Activated CD4-positive, alpha-beta T cell treated with anti-CD3 and anti-CD28 coated beads, Interleukin-2, amount 10 ng/mL, durations not matched to agents 7 days and 5 days (primary cell): ENCODE data around the gene ERO1B. TPM values are rescaled to one million over a fixed set of nuclear protein-coding genes. Genes with fewer than 3 reads are reported as not detected.

ENCODE experiments used
- CTCF ChIA-PET: fragments of 350-600 bp; sonication (Branson Sonifier 250); formaldehyde crosslinking; loops from one replicate; lab custom pipeline; 2021; ENCODE audit warnings: antibody characterized with exemption; lab: Charles Lee
- POLR2A ChIA-PET: fragments of 350-600 bp; sonication (Branson Sonifier 250); formaldehyde crosslinking; loops from one replicate; lab custom pipeline; 2021; ENCODE audit warnings: antibody characterized with exemption; lab: Charles Lee
- DNase-seq: peaks from one replicate; pipeline ENCODE4 v3.0.0-alpha.2; 2020
- H3K27ac Mint-ChIP-seq: one replicate; pipeline ENCODE4 v1.8.0; 2021; ENCODE audit warnings: mild to moderate bottlenecking, moderate library complexity, mixed read lengths
- H3K27me3 Mint-ChIP-seq: one replicate; pipeline ENCODE4 v1.8.0; 2021; ENCODE audit warnings: mixed read lengths
- H3K36me3 Mint-ChIP-seq: one replicate; pipeline ENCODE4 v1.8.0; 2021; ENCODE audit warnings: low read depth, mixed read lengths
- H3K4me1 Mint-ChIP-seq: one replicate; pipeline ENCODE4 v1.8.0; 2021; ENCODE audit warnings: mixed read lengths
- H3K4me3 Mint-ChIP-seq: one replicate; pipeline ENCODE4 v1.8.0; 2021; ENCODE audit warnings: mild to moderate bottlenecking, moderate library complexity, mixed read lengths
- H3K9me3 Mint-ChIP-seq: one replicate; pipeline ENCODE4 v1.8.0; 2021; ENCODE audit warnings: mixed read lengths
- total RNA-seq, 2 experiments: library from RNA; stranded (reverse); gene quantifications; one replicate each; pipeline ENCODE4 v1.2.3, GENCODE V29; 2021

The ERO1B gene
- total RNA-seq, 2 experiments from 2014 or later, result 2.5 to 2.6 TPM

GRCh38 chr1:236288620-236288976, 6.8 kb upstream of the ERO1B start:
- H3K4me1 Mint-ChIP-seq, result peaks cover 18% of the 10 kb centered on the region
- H3K9me3 Mint-ChIP-seq, result no peaks in the 10 kb centered on the region
- no peak overlapping the region for H3K27ac Mint-ChIP-seq
- ChIA-PET POLR2A (no interaction called here), CTCF (no interaction called here)
- no peaks in the 10 kb centered on the region for H3K36me3 Mint-ChIP-seq
- H3K4me3 Mint-ChIP-seq, result no peak overlapping the region
- H3K27me3 Mint-ChIP-seq, result no peaks in the 10 kb centered on the region
- DNase-seq, result no peak

- no peaks in the 10 kb centered on the region for H3K9me3 Mint-ChIP-seq
- H3K4me3 Mint-ChIP-seq, result no peak overlapping the region
- H3K4me1 Mint-ChIP-seq, result peaks cover 23% of the 10 kb centered on the region
- no peak overlapping the region for H3K27ac Mint-ChIP-seq
- no peaks in the 10 kb centered on the region for H3K27me3 Mint-ChIP-seq
- H3K36me3 Mint-ChIP-seq, result no peaks in the 10 kb centered on the region
- no peak for DNase-seq
- ChIA-PET CTCF (no interaction called here), POLR2A (no interaction called here)
Observed at GRCh38 chr1:236287757-236288619, 6.2 kb upstream of the ERO1B start.

GRCh38 chr1:236287356-236287755, 5.6 kb upstream of the ERO1B start:
- Mint-ChIP-seq H3K4me1 (peaks cover 28% of the 10 kb centered on the region), H3K9me3 (no peaks in the 10 kb centered on the region), H3K27ac (no peak overlapping the region), H3K4me3 (no peak overlapping the region), H3K27me3 (no peaks in the 10 kb centered on the region), H3K36me3 (no peaks in the 10 kb centered on the region)
- CTCF ChIA-PET, result no interaction called here
- POLR2A ChIA-PET, result no interaction called here
- DNase-seq, result no peak

- no peaks in the 10 kb centered on the region for H3K36me3 Mint-ChIP-seq
- CTCF ChIA-PET, result interaction anchor here (0.8 to 1.4 kb wide), 2 partner anchors 15 to 29 kb away, joined by 3 to 5 read pairs; no protein-coding TSS in a partner anchor
- H3K4me1 Mint-ChIP-seq, result peaks cover 40% of the 10 kb centered on the region
- H3K27ac Mint-ChIP-seq, result peak overlapping the region; percentile 39
- POLR2A ChIA-PET, result no interaction called here
- no peaks in the 10 kb centered on the region for H3K27me3 Mint-ChIP-seq
- H3K4me3 Mint-ChIP-seq, result no peak overlapping the region
- no peaks in the 10 kb centered on the region for H3K9me3 Mint-ChIP-seq
- DNase-seq, result peak; percentile 7
Observed at GRCh38 chr1:236284291-236284721, 2.5 kb upstream of the ERO1B start.

- Mint-ChIP-seq H3K27ac (no peak overlapping the region), H3K27me3 (no peaks in the 10 kb centered on the region), H3K4me3 (peak overlapping the region; percentile 84), H3K4me1 (peaks cover 40% of the 10 kb centered on the region), H3K36me3 (peaks cover 2% of the 10 kb centered on the region), H3K9me3 (no peaks in the 10 kb centered on the region)
- ChIA-PET POLR2A (interaction anchor here (0.6 kb wide), 1 partner anchor 17 kb away, joined by 8 read pairs; no protein-coding TSS in a partner anchor), CTCF (interaction anchor here (0.7 to 1.3 kb wide), 3 partner anchors 47 to 503 kb away, joined by 3 to 4 read pairs (median 4); no protein-coding TSS in a partner anchor)
- DNase-seq, result no peak
Observed at GRCh38 chr1:236282719-236283118, 961 bp upstream of the ERO1B start.

GRCh38 chr1:236282425-236282716, 613 bp upstream of the ERO1B start:
- peak overlapping the region; percentile 86 for H3K27ac Mint-ChIP-seq
- no peaks in the 10 kb centered on the region for H3K9me3 Mint-ChIP-seq
- peaks cover 2% of the 10 kb centered on the region for H3K36me3 Mint-ChIP-seq
- H3K4me3 Mint-ChIP-seq, result peak overlapping the region; percentile 84
- peak; percentile 39 for DNase-seq
- peaks cover 40% of the 10 kb centered on the region for H3K4me1 Mint-ChIP-seq
- ChIA-PET POLR2A (interaction anchor here (0.6 kb wide), 1 partner anchor 17 kb away, joined by 8 read pairs; no protein-coding TSS in a partner anchor), CTCF (interaction anchor here (0.7 to 1.3 kb wide), 3 partner anchors 47 to 503 kb away, joined by 3 to 4 read pairs (median 4); no protein-coding TSS in a partner anchor)
- no peaks in the 10 kb centered on the region for H3K27me3 Mint-ChIP-seq

- Mint-ChIP-seq H3K27ac (peak overlapping the region; percentile 77), H3K27me3 (no peaks in the 10 kb centered on the region), H3K4me3 (peak overlapping the region; percentile 84), H3K36me3 (peaks cover 3% of the 10 kb centered on the region), H3K4me1 (peaks cover 40% of the 10 kb centered on the region), H3K9me3 (peaks cover 7% of the 10 kb centered on the region)
- peak; percentile 37 for DNase-seq
- POLR2A ChIA-PET, result no interaction called here
- CTCF ChIA-PET, result interaction anchor here (0.6 to 1.3 kb wide), 3 partner anchors 101 to 242 kb away, joined by 3 read pairs; no protein-coding TSS in a partner anchor
Observed at GRCh38 chr1:236281198-236281653, 532 bp downstream of the ERO1B start.

GRCh38 chr1:236280438-236281197, 1.1 kb downstream of the ERO1B start:
- ChIA-PET CTCF (interaction anchor here (0.6 to 1.1 kb wide), 2 partner anchors 143 to 242 kb away, joined by 3 read pairs; no protein-coding TSS in a partner anchor), POLR2A (no interaction called here)
- Mint-ChIP-seq H3K27ac (peak overlapping the region; percentile 77), H3K36me3 (peaks cover 3% of the 10 kb centered on the region), H3K27me3 (no peaks in the 10 kb centered on the region), H3K9me3 (peaks cover 9% of the 10 kb centered on the region), H3K4me3 (peak overlapping the region; percentile 84), H3K4me1 (peaks cover 40% of the 10 kb centered on the region)
- peak; percentile 22 for DNase-seq

- Mint-ChIP-seq H3K4me3 (no peak overlapping the region), H3K27ac (no peak overlapping the region), H3K4me1 (peaks cover 4% of the 10 kb centered on the region), H3K36me3 (peaks cover 3% of the 10 kb centered on the region), H3K27me3 (no peaks in the 10 kb centered on the region), H3K9me3 (peaks cover 9% of the 10 kb centered on the region)
- DNase-seq, result no peak
- POLR2A ChIA-PET, result no interaction called here
- CTCF ChIA-PET, result interaction anchor here (1.5 kb wide), 1 partner anchor 9 kb away, joined by 3 read pairs; no protein-coding TSS in a partner anchor
Observed at GRCh38 chr1:236275586-236275985, 6.2 kb downstream of the ERO1B start.

- POLR2A ChIA-PET, result no interaction called here
Observed at GRCh38 chr1:236275061-236275460, 6.7 kb downstream of the ERO1B start.

GRCh38 chr1:236273358-236273757, 8.4 kb downstream of the ERO1B start:
- Mint-ChIP-seq H3K27me3 (no peaks in the 10 kb centered on the region), H3K36me3 (peaks cover 2% of the 10 kb centered on the region), H3K9me3 (peaks cover 9% of the 10 kb centered on the region), H3K27ac (no peak overlapping the region), H3K4me1 (no peaks in the 10 kb centered on the region), H3K4me3 (no peak overlapping the region)
- ChIA-PET POLR2A (no interaction called here), CTCF (no interaction called here)
- DNase-seq, result no peak

More at GRCh38 chr1:236275061-236275460, 6.7 kb downstream of the ERO1B start:
- Mint-ChIP-seq H3K27me3 (no peaks in the 10 kb centered on the region), H3K9me3 (peaks cover 9% of the 10 kb centered on the region), H3K4me3 (no peak overlapping the region), H3K4me1 (no peaks in the 10 kb centered on the region), H3K27ac (no peak overlapping the region), H3K36me3 (peaks cover 3% of the 10 kb centered on the region)
- no peak for DNase-seq
- CTCF ChIA-PET, result interaction anchor here (0.6 to 1.5 kb wide), 2 partner anchors 8 to 29 kb away, joined by 3 read pairs; no protein-coding TSS in a partner anchor

GRCh38 chr1:236269439-236269838, 12.3 kb downstream of the ERO1B start:
- ChIA-PET POLR2A (no interaction called here), CTCF (no interaction called here)

More at GRCh38 chr1:236269439-236269838, 12.3 kb downstream of the ERO1B start:
- H3K27ac Mint-ChIP-seq, result no peak overlapping the region
- H3K4me1 Mint-ChIP-seq, result no peaks in the 10 kb centered on the region
- H3K27me3 Mint-ChIP-seq, result no peaks in the 10 kb centered on the region
- H3K9me3 Mint-ChIP-seq, result no peaks in the 10 kb centered on the region
- peaks cover 3% of the 10 kb centered on the region for H3K36me3 Mint-ChIP-seq
- H3K4me3 Mint-ChIP-seq, result no peak overlapping the region
- no peak for DNase-seq
